ENCODE data around the gene SLC8B1. TPM values are rescaled to one million over a fixed set of nuclear protein-coding genes. Genes with fewer than 3 reads are reported as not detected.
A peak's percentile ranks its signal among the peaks of the same experiment; 100 is the strongest.

SLC8B1 gene
- total RNA-seq, 1 donor from 2014 or later, result 9.0 TPM

DNA sequence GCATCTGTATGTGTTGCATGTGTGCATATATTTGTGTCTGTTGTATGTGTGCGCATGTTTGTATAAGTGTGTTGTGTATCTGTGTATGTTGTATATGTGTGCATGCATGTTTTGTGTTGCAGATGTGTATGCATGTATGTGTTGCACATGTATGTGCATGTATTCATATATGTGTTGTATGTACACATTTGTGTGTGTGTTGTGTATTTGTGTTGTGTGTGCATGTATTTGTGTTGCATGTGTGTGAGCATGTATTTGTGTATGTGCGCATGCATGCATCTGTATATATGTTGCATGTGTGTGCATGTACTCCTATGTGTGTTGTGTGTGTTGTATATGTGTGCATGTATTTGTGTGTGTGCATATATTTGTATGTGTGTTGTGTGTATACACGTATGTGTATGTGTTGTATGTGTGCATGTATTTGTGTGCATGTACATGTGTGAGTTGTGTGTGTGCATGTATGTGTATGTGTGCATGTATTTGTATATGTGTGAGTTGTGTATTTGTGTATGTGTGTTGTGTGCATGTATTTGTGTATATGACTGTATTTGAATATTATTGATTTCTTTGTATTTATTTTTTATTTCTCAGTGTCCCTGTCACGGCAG is 16.8 kb downstream of the SLC8B1 start:
- peaks cover 13% of the 10 kb centered on the region for H3K36me3 ChIP-seq (ENCODE audit: control insufficient read depth, insufficient read depth, low read length)

DNA sequence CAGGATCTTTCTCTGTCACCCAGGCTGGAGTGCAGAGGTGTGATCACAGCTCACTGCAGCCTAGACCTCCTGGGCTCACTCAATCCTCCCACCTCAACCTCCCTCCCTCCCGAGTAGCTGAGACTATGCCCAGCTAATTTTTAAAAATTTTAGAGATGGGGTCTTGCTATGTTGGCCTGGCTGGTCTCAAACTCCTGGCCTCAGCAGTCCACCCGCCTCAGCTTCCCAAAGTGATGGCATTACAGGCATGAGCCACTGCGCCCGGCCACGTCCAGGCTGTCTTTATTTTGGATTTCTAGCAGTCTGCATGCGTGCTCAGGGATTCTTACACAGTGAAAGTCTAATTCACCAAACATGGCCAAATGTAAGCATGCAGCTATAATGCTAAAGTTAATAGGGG is 17.8 kb downstream of the SLC8B1 start:
- TF ChIP-seq, protein P1, sequence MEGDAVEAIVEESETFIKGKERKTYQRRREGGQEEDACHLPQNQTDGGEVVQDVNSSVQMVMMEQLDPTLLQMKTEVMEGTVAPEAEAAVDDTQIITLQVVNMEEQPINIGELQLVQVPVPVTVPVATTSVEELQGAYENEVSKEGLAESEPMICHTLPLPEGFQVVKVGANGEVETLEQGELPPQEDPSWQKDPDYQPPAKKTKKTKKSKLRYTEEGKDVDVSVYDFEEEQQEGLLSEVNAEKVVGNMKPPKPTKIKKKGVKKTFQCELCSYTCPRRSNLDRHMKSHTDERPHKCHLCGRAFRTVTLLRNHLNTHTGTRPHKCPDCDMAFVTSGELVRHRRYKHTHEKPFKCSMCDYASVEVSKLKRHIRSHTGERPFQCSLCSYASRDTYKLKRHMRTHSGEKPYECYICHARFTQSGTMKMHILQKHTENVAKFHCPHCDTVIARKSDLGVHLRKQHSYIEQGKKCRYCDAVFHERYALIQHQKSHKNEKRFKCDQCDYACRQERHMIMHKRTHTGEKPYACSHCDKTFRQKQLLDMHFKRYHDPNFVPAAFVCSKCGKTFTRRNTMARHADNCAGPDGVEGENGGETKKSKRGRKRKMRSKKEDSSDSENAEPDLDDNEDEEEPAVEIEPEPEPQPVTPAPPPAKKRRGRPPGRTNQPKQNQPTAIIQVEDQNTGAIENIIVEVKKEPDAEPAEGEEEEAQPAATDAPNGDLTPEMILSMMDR (IDR thresholded peaks at IDR 0.05; ENCODE audit: insufficient read depth, low read length, severe bottlenecking), result no peak
- FAIRE-seq, result no peak
- peaks cover 13% of the 10 kb centered on the region for H3K36me3 ChIP-seq (ENCODE audit: control insufficient read depth, insufficient read depth, low read length)
- DNase-seq (ENCODE audit: low read depth), result no peak
- H3K27me3 ChIP-seq (ENCODE audit: control insufficient read depth, insufficient read depth, low read length), result no peaks in the 10 kb centered on the region
- no peak overlapping the region for H3K4me3 ChIP-seq (ENCODE audit: low read depth, low read length)

More for the DNA sequence above, 16.8 kb downstream of the SLC8B1 start:
- TF ChIP-seq, protein P1 (IDR thresholded peaks at IDR 0.05; ENCODE audit: insufficient read depth, low read length, severe bottlenecking), result no peak
- no peaks in the 10 kb centered on the region for H3K27me3 ChIP-seq (ENCODE audit: control insufficient read depth, insufficient read depth, low read length)
- DNase-seq (ENCODE audit: low read depth) (no peak), FAIRE-seq (peak; percentile 85)
- H3K4me3 ChIP-seq (ENCODE audit: low read depth, low read length), result no peak overlapping the region

DNA sequence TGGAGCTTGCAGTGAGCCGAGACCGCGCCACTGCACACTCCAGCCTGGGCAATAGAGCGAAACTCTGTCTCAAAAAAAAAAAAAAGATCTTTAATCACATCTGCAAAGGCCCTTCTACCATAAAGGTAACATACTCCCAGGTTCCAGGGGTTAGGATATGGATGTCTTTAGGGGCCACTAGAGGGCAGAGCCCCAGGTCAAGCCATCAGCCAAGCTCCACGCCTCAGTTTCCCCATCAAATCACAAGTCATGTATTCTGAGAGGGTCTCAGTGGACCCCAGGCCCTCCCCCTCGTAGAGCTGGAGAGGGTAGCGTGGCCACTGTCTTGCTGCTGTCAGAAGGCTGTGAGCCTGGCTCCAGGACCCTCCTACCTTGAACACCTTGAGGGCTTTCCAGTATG is 18.8 kb downstream of the SLC8B1 start:
- Histone ChIP-seq H3K4me3 (ENCODE audit: low read depth, low read length) (no peak overlapping the region), H3K36me3 (ENCODE audit: control insufficient read depth, insufficient read depth, low read length) (peaks cover 13% of the 10 kb centered on the region), H3K27me3 (ENCODE audit: control insufficient read depth, insufficient read depth, low read length) (no peaks in the 10 kb centered on the region)
- DNase-seq (ENCODE audit: low read depth), result no peak
- TF ChIP-seq, protein P1 (IDR thresholded peaks at IDR 0.05; ENCODE audit: insufficient read depth, low read length, severe bottlenecking), result peak; percentile 14
- no peak for FAIRE-seq

DNA sequence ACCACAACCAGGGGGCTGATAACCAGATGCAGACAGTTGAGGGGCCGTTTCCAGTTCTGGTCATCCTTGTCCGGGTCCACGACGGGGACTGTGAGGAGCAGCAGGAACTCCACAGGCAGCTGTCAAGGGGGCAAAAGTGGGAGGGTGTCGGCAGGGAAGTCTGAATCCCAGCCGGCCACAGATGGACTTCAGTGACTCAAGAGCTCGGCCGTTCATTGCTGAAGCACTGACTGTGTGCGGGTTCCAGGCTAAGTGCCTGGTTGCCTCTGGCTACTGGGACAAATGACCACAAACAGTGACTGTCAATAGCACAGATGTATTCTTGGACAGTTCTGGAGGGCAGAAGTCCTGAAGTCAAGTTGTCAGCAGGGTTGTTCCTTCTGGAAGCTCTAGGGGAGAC is 19.6 kb downstream of the SLC8B1 start:
- FAIRE-seq, result no peak
- Histone ChIP-seq H3K27me3 (ENCODE audit: control insufficient read depth, insufficient read depth, low read length) (no peaks in the 10 kb centered on the region), H3K36me3 (ENCODE audit: control insufficient read depth, insufficient read depth, low read length) (peaks cover 10% of the 10 kb centered on the region), H3K4me3 (ENCODE audit: low read depth, low read length) (no peak overlapping the region)
- no peak for DNase-seq (ENCODE audit: low read depth)
- TF ChIP-seq, protein P1 (IDR thresholded peaks at IDR 0.05; ENCODE audit: insufficient read depth, low read length, severe bottlenecking), result no peak

DNA sequence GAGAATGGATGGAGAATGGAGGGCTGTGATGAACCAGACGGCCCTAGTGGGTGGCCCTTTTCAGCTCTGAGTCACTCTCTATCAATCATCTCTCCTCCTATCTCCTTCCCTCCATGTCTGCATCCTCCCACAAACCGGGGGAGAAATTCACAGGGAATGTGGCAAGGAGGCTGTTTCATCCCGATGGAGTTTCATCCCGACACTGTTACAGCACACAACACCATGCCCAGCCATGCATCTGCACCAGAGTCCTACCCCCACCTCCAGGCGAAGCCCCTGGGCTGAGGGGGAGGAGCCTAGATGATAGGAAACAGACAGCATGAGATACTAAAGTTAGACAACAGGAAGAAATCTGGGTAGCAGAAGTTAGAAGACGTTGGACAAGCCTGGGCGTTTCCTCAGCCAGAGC is 20.8 kb downstream of the SLC8B1 start:
- H3K4me3 ChIP-seq (ENCODE audit: low read depth, low read length), result no peak overlapping the region
- FAIRE-seq, result no peak
- H3K27me3 ChIP-seq (ENCODE audit: control insufficient read depth, insufficient read depth, low read length), result no peaks in the 10 kb centered on the region
- peaks cover 8% of the 10 kb centered on the region for H3K36me3 ChIP-seq (ENCODE audit: control insufficient read depth, insufficient read depth, low read length)
- DNase-seq (ENCODE audit: low read depth), result no peak
- TF ChIP-seq, protein P1 (IDR thresholded peaks at IDR 0.05; ENCODE audit: insufficient read depth, low read length, severe bottlenecking), result no peak

DNA sequence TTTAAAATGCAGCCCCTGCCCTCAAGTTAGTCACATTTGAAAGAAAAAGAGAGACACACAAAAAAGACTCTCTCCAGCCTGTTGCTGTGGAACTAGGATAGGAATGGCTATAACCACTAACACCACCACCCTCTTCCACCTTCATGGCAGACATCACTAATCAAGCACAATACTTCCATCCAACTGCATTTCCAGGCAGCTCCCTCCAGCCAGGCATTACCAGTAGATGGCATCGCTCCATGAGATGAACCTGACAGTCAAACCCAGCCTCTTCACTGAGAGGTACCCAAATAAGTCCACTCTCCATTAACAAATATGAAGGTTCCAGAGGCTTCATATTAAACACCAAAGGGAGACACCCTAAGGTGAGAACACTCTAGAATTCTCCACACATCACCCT is 24.4 kb downstream of the SLC8B1 start:
- TF ChIP-seq, protein P1 (IDR thresholded peaks at IDR 0.05; ENCODE audit: insufficient read depth, low read length, severe bottlenecking), result peak; percentile 18
- Histone ChIP-seq H3K4me3 (ENCODE audit: low read depth, low read length) (no peak overlapping the region), H3K27me3 (ENCODE audit: control insufficient read depth, insufficient read depth, low read length) (no peaks in the 10 kb centered on the region), H3K36me3 (ENCODE audit: control insufficient read depth, insufficient read depth, low read length) (peaks cover 2% of the 10 kb centered on the region)
- FAIRE-seq (no peak), DNase-seq (ENCODE audit: low read depth) (peak; percentile 12)

Measured in bronchial epithelial cell (primary cell).